Adipocyte (in vitro differentiated cells): Measurements from ENCODE around the gene WNT7A.

Experiments
- DNase-seq: peaks from one replicate; pipeline ENCODE4 v3.0.0-alpha.2; 2015; ENCODE audit warnings: low read depth
- H3K27me3 ChIP-seq: replicated peaks from 2 replicates; pipeline ENCODE4 v1.7.0; 2013; ENCODE audit warnings: mild to moderate bottlenecking, low read length, moderate library complexity; ENCODE audit not compliant: control insufficient read depth, insufficient read depth
- H3K36me3 ChIP-seq: 2 replicates; pipeline ENCODE4 v1.7.0; 2013; ENCODE audit warnings: low read length, mild to moderate bottlenecking, moderate library complexity; ENCODE audit not compliant: control insufficient read depth, insufficient read depth, severe bottlenecking
- H3K4me1 ChIP-seq: 2 replicates; pipeline ENCODE4 v1.7.0; 2013; ENCODE audit warnings: mild to moderate bottlenecking, low read length, moderate library complexity; ENCODE audit not compliant: control insufficient read depth, insufficient read depth
- H3K4me3 ChIP-seq: 2 replicates; pipeline ENCODE4 v1.7.0; 2013; ENCODE audit warnings: mild to moderate bottlenecking, low read length, moderate library complexity
- H3K9ac ChIP-seq: 2 replicates; pipeline ENCODE4 v1.7.0; 2013; ENCODE audit warnings: mild to moderate bottlenecking, low read length, moderate library complexity
- H3K9me3 ChIP-seq: 2 replicates; pipeline ENCODE4 v1.7.0; 2013; ENCODE audit warnings: mild to moderate bottlenecking, low read length, moderate library complexity; ENCODE audit not compliant: control insufficient read depth

WNT7A gene

DNA sequence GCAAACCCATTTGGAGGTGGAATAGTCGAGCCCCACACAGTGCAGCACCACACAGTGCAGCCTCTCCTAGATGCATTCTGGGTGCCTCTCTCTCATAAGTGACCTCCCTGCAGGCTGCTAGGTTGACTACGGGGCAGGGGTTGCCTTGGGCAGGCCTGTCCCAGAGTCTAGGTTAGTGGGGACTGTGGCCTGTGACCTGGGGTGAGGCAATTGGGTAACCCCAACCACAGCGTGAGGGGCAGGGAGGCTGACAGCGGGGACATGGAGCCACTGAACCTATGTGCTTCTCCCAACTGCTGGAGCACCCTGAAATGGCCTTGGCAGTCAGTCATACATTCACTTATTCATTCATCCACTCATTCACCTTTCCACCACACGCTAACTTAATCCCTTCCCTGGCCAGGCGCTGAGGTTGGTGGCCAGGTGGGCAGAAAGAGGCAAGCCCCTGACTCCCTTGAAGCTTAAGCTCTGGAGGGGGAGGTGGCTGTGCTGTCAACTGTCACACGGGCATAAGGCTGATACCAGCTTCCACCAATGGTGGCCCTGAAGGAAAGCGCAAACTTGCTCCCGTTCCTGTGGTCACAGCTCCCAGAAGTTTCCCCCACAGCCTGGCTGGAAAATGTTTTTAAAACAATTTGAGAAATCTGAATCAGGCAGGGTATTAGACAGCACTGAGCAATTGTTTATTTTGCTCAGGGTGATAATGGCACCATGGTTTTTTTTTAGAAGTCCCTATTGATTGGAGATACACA is 46.2 kb downstream of the WNT7A start:
- Histone ChIP-seq H3K9me3 (no peaks in the 10 kb centered on the region), H3K36me3 (no peaks in the 10 kb centered on the region), H3K9ac (no peak overlapping the region), H3K4me1 (no peaks in the 10 kb centered on the region), H3K27me3 (peaks cover 10% of the 10 kb centered on the region), H3K4me3 (no peak overlapping the region)
- DNase-seq = no peak

DNA sequence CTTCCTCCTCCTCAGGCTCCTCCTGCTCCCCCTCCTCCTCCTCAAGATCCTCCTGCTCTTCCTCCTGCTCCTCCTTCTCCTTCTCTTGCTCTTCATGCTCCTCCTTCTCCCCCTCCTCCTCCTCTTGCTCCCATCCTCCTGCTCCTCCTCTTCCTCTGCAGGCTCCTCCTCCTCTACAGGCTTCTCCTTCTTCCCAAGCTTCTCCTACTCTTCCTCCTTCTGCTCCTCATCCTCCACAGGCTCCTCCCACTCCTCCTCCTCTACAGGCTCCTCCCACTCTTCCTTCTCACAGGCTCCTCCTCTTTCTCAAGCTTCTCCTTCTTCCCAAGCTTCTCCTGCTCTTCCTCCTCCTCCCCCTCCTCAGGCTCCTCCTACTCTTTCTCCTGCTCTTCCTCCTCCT is 47.7 kb downstream of the WNT7A start:
- H3K9ac ChIP-seq = no peak overlapping the region
- DNase-seq = no peak
- peaks cover 3% of the 10 kb centered on the region for H3K27me3 ChIP-seq
- H3K9me3 ChIP-seq = no peaks in the 10 kb centered on the region
- no peaks in the 10 kb centered on the region for H3K36me3 ChIP-seq
- no peaks in the 10 kb centered on the region for H3K4me1 ChIP-seq
- H3K4me3 ChIP-seq = no peak overlapping the region

DNA sequence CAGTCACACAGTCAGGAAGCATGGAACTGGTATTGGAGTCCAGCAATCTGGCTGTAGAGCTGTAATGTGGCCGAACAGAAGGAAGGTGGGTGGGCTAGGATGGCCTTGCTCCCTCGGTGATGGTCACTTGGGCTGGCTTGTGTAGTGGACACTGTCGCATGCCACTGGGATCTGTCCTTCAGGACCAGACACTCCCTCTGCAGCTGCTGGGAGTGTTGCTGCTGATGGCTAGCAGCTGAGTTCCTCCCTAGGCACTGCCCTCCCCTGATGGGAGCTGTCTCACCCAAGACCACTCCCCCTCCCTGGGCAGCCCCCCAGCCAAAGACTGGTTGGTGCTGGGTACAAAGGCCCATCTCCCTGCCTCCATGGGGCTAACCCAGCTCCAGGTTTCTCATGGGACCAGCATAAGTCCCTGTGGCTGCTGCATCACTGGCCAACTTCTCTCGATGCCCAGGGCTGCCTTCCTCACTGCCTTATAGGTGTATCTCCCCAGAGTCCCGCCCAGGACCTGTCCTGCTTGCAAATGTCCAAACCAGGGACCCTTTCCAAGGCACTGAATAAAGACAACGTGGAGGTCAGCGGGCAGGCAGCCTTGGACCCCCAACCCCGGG is 48.4 kb downstream of the WNT7A start:
- H3K9me3 ChIP-seq = no peaks in the 10 kb centered on the region
- H3K4me1 ChIP-seq = no peaks in the 10 kb centered on the region
- H3K36me3 ChIP-seq = no peaks in the 10 kb centered on the region
- no peak overlapping the region for H3K9ac ChIP-seq
- H3K4me3 ChIP-seq = no peak overlapping the region
- DNase-seq = no peak
- peaks cover 3% of the 10 kb centered on the region for H3K27me3 ChIP-seq

DNA sequence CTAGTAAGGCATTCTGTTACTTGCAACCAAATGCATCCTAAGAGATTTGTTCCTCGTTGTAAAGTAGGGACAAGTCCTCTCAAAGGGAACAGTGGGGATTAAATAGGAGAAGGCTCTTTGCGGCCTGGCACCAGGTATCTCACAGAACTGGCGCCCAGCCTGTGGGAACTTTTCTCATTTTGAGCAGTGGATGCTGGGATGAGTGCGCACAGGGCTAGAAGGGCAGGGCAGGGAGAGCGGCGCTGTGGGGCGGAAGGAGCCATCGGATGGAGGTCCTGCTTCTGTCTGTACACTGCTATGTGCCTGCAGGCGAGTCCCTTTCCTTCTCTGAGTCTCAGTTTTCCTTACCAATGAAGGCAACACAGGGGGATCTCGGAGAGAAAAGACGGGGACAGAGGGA is 50.6 kb downstream of the WNT7A start:
- DNase-seq = no peak
- H3K4me3 ChIP-seq = no peak overlapping the region
- H3K9ac ChIP-seq = no peak overlapping the region
- H3K4me1 ChIP-seq = no peaks in the 10 kb centered on the region
- H3K9me3 ChIP-seq = no peaks in the 10 kb centered on the region
- H3K27me3 ChIP-seq = peaks cover 4% of the 10 kb centered on the region
- H3K36me3 ChIP-seq = no peaks in the 10 kb centered on the region

DNA sequence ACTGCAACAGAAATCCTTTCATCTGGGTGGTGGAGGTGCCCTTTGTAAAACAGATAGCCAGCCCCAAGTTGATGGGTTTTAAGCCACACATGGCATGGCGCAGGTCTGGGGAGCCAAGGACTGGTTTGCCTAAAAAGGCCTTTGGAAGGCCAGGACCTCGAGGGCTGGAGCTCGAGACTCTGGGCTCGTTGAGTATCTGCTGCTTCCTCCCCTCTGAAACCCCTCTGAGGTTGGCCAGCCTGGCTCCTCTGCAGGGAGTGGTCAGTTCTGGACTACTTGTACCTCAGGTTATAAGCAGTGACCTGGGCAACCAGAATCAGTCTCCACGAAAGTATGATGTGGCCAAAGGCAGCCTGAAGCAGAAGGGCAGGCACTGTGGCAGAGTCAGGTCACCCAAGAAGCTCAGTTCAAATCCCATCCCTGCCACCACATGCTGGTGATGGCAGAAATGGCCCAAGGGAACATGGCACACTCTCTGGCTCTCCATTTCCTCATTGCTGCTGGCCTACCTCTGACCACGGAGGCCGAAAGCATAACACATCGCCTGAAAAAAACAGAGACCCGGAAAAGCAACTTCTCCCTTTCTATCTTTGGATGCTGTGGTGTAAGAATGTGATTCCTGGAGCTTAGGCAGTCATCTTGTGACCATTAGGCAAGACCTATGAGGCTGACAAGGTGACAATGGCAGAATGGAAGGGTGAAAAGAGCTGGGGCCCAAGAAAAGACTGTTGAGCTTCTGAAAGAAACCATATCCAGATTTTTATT is 51.2 kb downstream of the WNT7A start:
- no peaks in the 10 kb centered on the region for H3K9me3 ChIP-seq
- no peak overlapping the region for H3K4me3 ChIP-seq
- H3K4me1 ChIP-seq = no peaks in the 10 kb centered on the region
- H3K27me3 ChIP-seq = peaks cover 4% of the 10 kb centered on the region
- no peak overlapping the region for H3K9ac ChIP-seq
- DNase-seq = no peak
- H3K36me3 ChIP-seq = no peaks in the 10 kb centered on the region

DNA sequence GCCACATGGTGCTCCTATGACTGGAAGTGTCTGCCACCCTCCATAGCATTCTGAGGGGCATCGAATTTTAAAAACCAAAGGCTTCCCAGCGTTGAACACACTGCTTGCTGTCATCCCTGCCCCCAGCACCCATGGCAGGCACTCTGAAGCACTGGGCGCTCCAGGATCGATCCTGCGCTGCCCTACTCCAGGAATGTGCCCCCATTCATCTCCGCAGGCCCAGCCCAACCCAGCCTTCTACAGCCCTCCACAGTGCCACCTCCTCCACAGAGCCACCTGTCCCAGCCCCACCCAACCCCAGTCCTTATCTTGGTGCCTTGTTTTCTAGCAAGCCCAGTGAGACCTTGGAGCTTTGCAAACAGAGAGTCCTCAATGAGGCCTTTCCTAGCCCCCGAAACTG is 52.2 kb downstream of the WNT7A start:
- Histone ChIP-seq H3K4me3 (no peak overlapping the region), H3K27me3 (peaks cover 4% of the 10 kb centered on the region), H3K4me1 (no peaks in the 10 kb centered on the region), H3K9me3 (no peaks in the 10 kb centered on the region), H3K36me3 (no peaks in the 10 kb centered on the region), H3K9ac (no peak overlapping the region)
- DNase-seq = no peak

DNA sequence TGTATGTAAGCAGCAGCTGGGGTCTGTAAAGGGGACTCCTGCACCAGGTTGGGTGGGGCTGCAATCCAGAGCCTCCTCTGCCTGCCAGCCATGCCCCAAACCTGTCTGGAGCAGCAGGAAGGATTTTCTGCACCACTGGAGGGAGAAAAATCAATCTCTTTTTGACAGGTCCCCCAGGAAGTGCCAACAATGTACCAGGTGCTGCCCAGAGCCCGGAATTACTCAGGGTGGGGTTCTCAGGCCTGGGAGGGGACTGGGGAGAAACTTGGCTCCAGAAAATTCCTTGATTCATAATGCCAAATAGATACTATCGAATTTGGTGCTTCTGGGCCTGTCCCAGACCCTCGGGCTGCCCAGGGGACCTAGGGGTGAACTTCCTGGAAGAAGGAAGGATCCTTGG is 52.6 kb downstream of the WNT7A start:
- Histone ChIP-seq H3K4me1 (no peaks in the 10 kb centered on the region), H3K36me3 (no peaks in the 10 kb centered on the region), H3K27me3 (peaks cover 4% of the 10 kb centered on the region), H3K4me3 (no peak overlapping the region), H3K9ac (no peak overlapping the region), H3K9me3 (peaks cover 2% of the 10 kb centered on the region)
- DNase-seq = no peak

DNA sequence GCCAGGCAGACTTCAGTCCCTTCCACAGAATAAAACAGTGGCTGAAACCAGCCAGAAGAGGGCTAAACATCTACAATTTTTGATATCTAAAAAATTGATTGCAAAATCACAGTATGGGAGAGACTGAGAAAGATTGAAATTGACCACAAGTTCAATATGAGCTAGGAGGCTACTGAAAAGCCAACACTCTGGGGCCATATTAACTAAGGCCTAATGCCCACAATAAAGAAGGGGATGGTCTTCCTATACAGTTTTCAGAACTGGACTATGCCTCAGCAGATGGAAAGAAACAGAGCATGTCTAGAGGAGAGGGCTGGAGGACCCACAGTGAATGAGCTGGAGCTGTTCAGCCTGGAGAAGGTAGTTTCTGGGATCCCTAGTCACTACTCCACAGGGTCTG is 53.2 kb downstream of the WNT7A start:
- Histone ChIP-seq H3K9ac (no peak overlapping the region), H3K4me1 (no peaks in the 10 kb centered on the region)
- DNase-seq = no peak

DNA sequence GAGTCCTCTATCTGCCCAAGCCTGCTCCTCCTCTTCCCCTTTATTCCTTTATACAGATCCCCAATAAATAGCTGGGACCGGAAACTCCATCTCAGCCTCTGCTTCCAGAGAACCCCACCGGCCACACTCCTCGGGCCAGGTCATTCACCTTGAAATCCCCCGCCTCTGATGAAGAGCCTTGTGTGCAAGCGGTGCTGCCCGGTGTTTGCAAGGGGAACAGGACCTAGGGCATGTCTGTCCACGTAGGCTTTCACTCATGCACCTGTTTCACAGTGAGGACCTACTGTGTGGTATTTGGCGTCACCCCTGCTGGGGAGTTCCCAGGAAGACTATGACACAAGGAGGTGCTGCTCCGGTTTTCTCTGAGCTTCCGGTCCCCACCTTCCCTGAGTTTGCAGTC is 54.0 kb downstream of the WNT7A start:
- H3K4me3 ChIP-seq = no peak overlapping the region
- no peaks in the 10 kb centered on the region for H3K4me1 ChIP-seq
- peaks cover 4% of the 10 kb centered on the region for H3K27me3 ChIP-seq
- no peaks in the 10 kb centered on the region for H3K36me3 ChIP-seq
- H3K9me3 ChIP-seq = peaks cover 14% of the 10 kb centered on the region
- no peak for DNase-seq
- no peak overlapping the region for H3K9ac ChIP-seq

More for the DNA sequence above, 53.2 kb downstream of the WNT7A start:
- peaks cover 4% of the 10 kb centered on the region for H3K27me3 ChIP-seq
- no peak overlapping the region for H3K4me3 ChIP-seq
- H3K36me3 ChIP-seq = no peaks in the 10 kb centered on the region
- peaks cover 8% of the 10 kb centered on the region for H3K9me3 ChIP-seq

DNA sequence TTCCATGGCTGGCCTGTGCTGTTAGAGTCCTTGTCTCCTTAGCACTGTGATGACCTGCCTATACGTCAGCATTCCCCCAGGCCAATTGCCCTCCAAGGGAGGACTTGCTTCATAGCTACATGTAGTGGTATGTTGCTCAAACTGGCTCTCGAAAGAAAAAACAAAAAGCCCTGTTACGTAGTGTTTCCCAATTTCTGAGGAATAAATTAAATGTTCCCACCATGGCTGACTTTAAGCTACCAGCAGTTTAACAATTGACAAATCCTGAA is 54.6 kb downstream of the WNT7A start:
- no peak for DNase-seq
- H3K4me1 ChIP-seq = no peaks in the 10 kb centered on the region
- peaks cover 4% of the 10 kb centered on the region for H3K27me3 ChIP-seq
- H3K9me3 ChIP-seq = peaks cover 14% of the 10 kb centered on the region
- no peaks in the 10 kb centered on the region for H3K36me3 ChIP-seq
- H3K4me3 ChIP-seq = no peak overlapping the region
- H3K9ac ChIP-seq = no peak overlapping the region

DNA sequence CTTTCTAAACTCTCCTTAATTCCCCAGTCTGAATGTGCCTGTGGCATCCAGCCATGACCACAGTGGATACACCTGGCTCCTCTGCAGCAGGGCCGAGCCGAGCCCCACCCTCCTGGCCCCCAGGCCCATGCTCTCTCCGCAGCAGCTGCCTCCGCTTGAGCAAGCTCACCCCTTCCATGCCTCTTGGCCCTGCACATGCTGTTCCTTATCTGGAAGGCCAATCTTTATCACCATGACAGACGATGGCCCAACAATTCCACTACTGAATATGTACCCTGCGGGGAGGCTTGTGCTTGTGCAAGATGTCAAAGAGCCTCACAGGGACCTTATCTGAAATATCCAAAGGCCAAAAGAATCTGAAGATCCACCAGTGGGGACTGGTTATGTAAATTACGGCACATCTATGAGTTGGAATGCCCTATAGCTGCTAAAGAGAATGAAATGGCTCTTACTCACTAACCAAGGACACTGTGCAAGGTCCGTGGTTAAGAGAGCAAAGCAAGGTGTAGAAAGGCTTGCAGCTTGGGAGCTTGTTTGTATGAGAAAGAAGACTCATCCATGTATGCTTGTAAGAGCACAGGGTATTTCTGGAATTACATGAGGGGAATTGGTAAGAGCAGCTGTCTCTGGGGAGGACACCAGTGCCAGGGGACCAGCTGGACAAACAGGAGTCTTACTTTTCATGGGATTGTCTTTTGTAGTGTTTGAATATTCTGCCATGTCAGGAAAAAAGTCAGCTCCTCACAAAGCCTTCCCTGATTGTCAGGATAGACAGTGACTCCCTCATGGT is 55.2 kb downstream of the WNT7A start:
- H3K9ac ChIP-seq = no peak overlapping the region
- H3K27me3 ChIP-seq = peaks cover 4% of the 10 kb centered on the region
- DNase-seq = no peak
- H3K4me3 ChIP-seq = no peak overlapping the region
- H3K36me3 ChIP-seq = no peaks in the 10 kb centered on the region
- no peaks in the 10 kb centered on the region for H3K4me1 ChIP-seq
- peaks cover 14% of the 10 kb centered on the region for H3K9me3 ChIP-seq
